ENCODE results near the gene FUT7. TPM values are rescaled to one million over a fixed set of nuclear protein-coding genes. Genes with fewer than 3 reads are reported as not detected.

FUT7 gene
- total RNA-seq, 3 donors from 2014 or later (not counting 1 experiment from before 2014, with no cell fraction given) = 0.99 to 5.1 (median 3.9) TPM

GRCh38 chr9:137069508-137070091, 37.7 kb upstream of the FUT7 start:
- no peaks in the 10 kb centered on the region for H3K36me3 ChIP-seq (ENCODE audit: control insufficient read depth, insufficient read depth, low read length)
- DNase-seq = no peak
- H3K27me3 Mint-ChIP-seq (ENCODE audit: low read depth in 2 of 2) = no peaks in the 10 kb centered on the region
- no peak overlapping the region for H3K27ac ChIP-seq (ENCODE audit: low read length)
- H3K4me1 ChIP-seq (ENCODE audit: control insufficient read depth, insufficient read depth, low read length) = peaks cover 25% of the 10 kb centered on the region
- H3K4me1 Mint-ChIP-seq = peaks cover 4 to 26% of the 10 kb centered on the region in 2 donors
- no peak for ATAC-seq
- H3K27me3 ChIP-seq (ENCODE audit: control insufficient read depth, insufficient read depth, low read length) = no peaks in the 10 kb centered on the region
- no peaks in the 10 kb centered on the region for H3K36me3 Mint-ChIP-seq
- H3K27ac Mint-ChIP-seq = no peak overlapping the region
- H3K4me3 ChIP-seq (ENCODE audit: low read length) = no peak overlapping the region
- no peaks in the 10 kb centered on the region for H3K9me3 ChIP-seq (ENCODE audit: control insufficient read depth, insufficient read depth, low read length)
- peak overlapping the region; percentile 37 for H3K4me3 Mint-ChIP-seq
- intact Hi-C loops (cut with micrococcal nuclease) = no loop called here
- WGBS (ENCODE audit: insufficient coverage) = 6% methylated on average over 52 of the region's 52 CpGs
- TF ChIP-seq CTCF (IDR thresholded peaks at IDR 0.05) = no peak
- no peaks in the 10 kb centered on the region for H3K9me3 Mint-ChIP-seq

- DNase-seq (no peak), ATAC-seq (no peak)
- no peak for TF ChIP-seq CTCF (IDR thresholded peaks at IDR 0.05)
- Mint-ChIP-seq H3K27ac (no peak overlapping the region), H3K4me3 (peak overlapping the region; percentile 37), H3K4me1 (peaks cover 8 to 29% of the 10 kb centered on the region in 2 donors), H3K36me3 (no peaks in the 10 kb centered on the region), H3K9me3 (no peaks in the 10 kb centered on the region), H3K27me3 (ENCODE audit: low read depth in 2 of 2) (no peaks in the 10 kb centered on the region)
- H3K27ac ChIP-seq (ENCODE audit: low read length) = no peak overlapping the region
- H3K4me3 ChIP-seq (ENCODE audit: low read length) = no peak overlapping the region
- no peaks in the 10 kb centered on the region for H3K36me3 ChIP-seq (ENCODE audit: control insufficient read depth, insufficient read depth, low read length)
- no peaks in the 10 kb centered on the region for H3K27me3 ChIP-seq (ENCODE audit: control insufficient read depth, insufficient read depth, low read length)
- intact Hi-C loops (cut with micrococcal nuclease) = no loop called here
- H3K9me3 ChIP-seq (ENCODE audit: control insufficient read depth, insufficient read depth, low read length) = no peaks in the 10 kb centered on the region
- WGBS (ENCODE audit: insufficient coverage) = 97% methylated on average over 17 of the region's 17 CpGs
- peaks cover 29% of the 10 kb centered on the region for H3K4me1 ChIP-seq (ENCODE audit: control insufficient read depth, insufficient read depth, low read length)
Measured at GRCh38 chr9:137068539-137069507, 36.9 kb upstream of the FUT7 start.

- DNase-seq (peak; percentile 76 to 94), ATAC-seq (peak; percentile 56 to 72 (median 63))
- Histone ChIP-seq H3K36me3 (ENCODE audit: control insufficient read depth, insufficient read depth, low read length) (no peaks in the 10 kb centered on the region), H3K9me3 (ENCODE audit: control insufficient read depth, insufficient read depth, low read length) (no peaks in the 10 kb centered on the region), H3K27ac (ENCODE audit: low read length) (no peak overlapping the region), H3K4me1 (ENCODE audit: control insufficient read depth, insufficient read depth, low read length) (peaks cover 30% of the 10 kb centered on the region), H3K4me3 (ENCODE audit: low read length) (no peak overlapping the region), H3K27me3 (ENCODE audit: control insufficient read depth, insufficient read depth, low read length) (no peaks in the 10 kb centered on the region)
- H3K36me3 Mint-ChIP-seq = no peaks in the 10 kb centered on the region
- peak; percentile 79 for TF ChIP-seq CTCF (IDR thresholded peaks at IDR 0.05)
- intact Hi-C loops (cut with micrococcal nuclease) = no loop called here
- peak overlapping the region; percentile 79 for H3K4me3 Mint-ChIP-seq
- H3K27ac Mint-ChIP-seq = peak overlapping the region; percentile 72 to 73
- H3K4me1 Mint-ChIP-seq = peaks cover 8 to 21% of the 10 kb centered on the region in 2 donors
- H3K9me3 Mint-ChIP-seq = no peaks in the 10 kb centered on the region
- WGBS (ENCODE audit: insufficient coverage) = 59% methylated on average over 12 of the region's 12 CpGs
- H3K27me3 Mint-ChIP-seq (ENCODE audit: low read depth in 2 of 2) = no peaks in the 10 kb centered on the region
Measured at GRCh38 chr9:137067860-137068538, 36.1 kb upstream of the FUT7 start.

Measured in natural killer cell (primary cell).